NCI-H2227 (cell line): ENCODE results near the gene FAM236C.
"Not testable (repeated sequence)": the region's sequence is repeated elsewhere in the genome, so short reads cannot be mapped to it uniquely, and the experiment has no call there.

Experiments used
- DNase-seq: peaks from one replicate; lab custom pipeline; 2025; ENCODE audit not compliant: unreplicated experiment; lab: John Stamatoyannopoulos, UW

Gene FAM236C

DNA sequence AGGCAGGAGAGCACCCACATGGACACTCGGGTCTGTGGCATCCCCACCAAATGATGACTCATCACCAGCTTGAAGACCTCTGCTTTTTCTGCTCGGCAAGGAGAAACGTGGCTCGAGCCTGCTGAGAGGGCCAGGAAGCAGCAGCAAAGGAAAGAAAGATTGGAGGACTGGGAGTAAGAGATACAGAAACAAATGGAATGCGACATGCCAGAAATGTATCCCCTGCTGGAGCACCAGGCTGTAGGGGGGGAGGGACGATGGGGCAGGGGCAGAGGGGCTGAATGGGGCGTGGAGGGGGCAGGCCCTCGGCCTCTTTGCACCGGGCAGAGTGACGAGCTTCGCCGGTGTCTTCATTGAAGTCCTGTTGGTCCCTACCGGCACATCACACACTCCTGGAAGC is at the start of gene FAM236C:
Gene FAM236C, plus strand, starts transcription at position 301 of the 400 bp plus-strand sequence. CDS start 100 bp downstream, outside the sequence.
- DNase-seq, result not testable (repeated sequence)

DNA sequence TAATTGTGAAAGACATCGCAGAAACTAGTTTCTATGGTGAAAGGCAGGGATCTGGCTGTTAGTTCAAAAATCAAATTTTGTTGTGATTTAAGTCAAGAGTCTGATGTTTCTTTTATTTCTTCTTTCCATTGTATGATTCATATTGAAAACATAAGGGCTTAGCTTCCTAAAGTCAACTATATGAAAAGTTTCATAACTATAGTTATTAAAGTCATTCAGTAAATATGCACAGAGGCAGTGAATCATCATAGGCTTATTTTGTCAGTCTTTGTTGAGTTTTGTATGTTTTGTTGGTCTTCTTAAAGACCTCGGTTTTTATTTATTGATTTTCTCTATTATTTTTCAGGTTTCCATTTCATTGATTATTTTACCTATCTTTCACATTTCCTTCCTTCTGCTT is 29.5 kb upstream of the FAM236C start:
- not testable (repeated sequence) for DNase-seq

DNA sequence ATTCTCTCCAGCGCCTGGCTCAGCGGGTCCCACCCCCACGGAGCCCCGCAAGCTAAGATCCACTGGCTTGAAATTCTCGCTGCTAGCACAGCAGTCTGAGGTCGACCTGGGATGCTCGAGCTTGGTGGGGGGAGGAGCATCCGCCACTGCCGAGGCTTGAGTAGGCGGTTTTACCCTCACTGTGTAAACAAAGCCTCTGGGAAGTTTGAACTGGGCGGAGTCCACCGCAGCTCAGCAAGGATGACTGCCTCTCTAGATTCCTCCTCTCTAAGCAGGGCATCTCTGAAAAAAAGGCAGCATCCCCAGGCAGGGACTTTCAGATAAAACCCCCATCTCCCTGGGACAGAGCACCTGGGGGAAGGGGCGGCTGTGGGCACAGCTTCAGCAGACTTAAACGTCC is 22.7 kb upstream of the FAM236C start:
- not testable (repeated sequence) for DNase-seq

DNA sequence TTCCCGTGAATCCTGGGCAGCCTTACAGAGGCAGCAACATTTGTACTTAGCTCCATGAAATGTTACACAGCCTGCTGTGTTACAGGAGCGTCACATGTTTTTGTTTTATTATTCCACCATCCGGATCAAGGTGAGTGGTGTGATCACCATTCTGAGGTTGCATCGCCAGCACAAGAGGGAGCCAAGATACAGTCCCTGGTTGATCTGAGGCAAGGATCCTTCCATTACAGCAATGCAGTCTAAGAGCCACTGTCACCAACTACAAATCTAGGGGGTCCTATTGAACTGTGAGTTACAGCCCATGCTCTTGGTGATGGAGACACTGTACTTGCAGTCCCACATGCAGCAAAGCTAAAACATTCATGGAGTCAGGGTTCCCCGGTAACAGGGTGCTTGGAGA is 3.7 kb downstream of the FAM236C start:
- not testable (repeated sequence) for DNase-seq

DNA sequence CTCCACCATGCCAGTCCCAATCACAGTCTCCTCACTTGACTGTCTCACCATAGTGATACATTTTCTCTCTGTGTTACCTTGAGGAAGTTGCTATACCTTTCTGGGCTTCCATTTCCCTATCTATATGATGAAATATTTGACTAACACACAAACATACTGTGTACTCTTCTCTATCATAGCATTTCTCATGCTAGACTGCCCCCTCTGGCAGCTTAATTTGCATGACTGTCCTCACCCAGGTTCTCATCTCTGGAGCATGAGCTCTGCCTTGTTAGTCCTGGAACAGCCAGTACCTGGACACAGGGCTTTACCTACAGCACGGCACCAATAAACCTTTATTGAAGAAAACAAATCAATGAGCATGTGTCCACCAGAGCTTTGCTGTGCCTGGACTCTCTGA is 19.9 kb downstream of the FAM236C start:
- DNase-seq, result not testable (repeated sequence)

DNA sequence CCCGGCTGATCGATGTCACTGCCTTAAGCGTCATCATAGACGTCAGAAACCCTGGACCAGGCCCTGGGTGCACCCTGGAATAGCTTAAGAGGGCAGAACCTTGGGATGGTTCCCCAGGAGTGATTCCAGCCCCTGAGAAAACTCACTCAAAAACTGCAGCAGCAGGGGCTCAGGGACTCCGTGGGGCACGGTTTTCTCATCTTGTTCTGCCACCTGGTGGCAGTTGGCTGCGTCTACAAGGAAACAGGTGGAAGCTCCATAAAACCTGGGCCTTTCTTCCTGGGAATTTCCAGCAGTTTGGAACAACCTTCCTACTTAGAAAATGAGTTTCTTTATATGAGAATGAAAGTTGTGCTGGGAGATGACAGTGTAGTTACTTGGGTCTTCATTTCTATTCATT is 24.0 kb downstream of the FAM236C start:
- not testable (repeated sequence) for DNase-seq

DNA sequence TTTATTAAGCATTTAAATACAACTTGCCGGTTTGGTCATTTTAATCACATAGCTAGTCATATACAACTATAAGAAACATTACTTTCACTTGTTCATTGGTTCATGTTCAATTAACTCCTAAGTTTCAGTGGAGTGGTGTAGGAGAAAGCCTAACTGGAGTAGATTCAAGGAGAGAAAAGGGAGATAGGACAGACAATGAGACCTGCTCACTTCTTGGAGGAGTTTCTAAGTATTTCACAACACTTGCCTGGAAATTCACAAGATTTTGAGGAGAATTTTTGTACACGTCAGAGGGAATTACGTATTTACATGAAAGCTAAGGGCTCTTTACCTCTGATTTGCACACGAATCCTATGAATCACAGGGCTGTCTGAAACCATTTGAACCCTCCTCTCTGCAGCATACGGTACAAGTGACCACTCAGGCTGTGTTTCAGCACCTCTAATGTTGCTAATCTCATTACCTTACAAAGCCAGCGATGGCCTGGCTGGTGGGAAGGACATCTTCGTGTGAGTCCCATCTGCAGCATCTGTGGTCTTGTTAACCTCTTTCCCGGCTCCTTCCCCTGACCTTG is 24.6 kb downstream of the FAM236C start:
- not testable (repeated sequence) for DNase-seq

DNA sequence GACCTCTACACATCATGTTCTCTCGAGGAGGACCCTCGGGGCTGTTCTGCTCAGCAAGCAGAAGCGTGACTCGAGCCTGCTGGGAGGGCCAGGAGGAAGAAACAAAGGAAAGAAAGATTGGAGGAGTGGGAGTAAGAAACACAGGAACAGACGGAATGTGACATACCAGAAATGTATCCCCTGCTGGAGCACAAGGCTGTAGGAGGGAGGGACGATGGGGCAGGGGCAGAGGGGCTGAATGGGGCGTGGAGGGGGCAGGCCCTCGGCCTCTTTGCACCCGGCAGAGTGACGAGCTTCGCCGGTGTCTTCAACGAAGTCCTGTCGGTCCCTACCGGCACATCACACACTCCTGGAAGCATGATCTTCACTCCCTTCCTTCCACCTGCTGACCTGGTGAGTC is 25.5 kb downstream of the FAM236C start, which contains the start of gene FAM236A:
Gene FAM236A, plus strand, starts transcription at position 301 of the 400 bp plus-strand sequence. Its CDS starts 57 bp downstream, at position 358.
- not testable (repeated sequence) for DNase-seq

DNA sequence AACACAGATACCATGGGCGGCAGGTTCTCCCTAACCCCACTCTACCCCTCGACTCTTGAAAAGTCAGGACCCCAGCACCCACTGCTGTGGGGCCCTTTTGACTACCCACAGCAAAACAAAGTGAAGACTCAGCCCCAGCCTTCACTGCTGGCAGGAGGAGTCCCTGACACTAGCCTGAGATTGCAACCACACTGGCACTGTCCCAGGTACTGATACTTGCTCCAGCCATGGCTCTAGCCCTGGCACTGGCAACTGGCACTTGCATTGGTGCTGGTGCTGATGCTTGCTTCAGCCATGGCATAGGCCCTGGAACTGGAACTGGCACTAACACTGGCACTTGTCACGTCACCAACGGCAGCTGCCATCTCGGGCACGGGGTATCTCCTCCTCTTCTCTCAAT is 29.9 kb downstream of the FAM236C start:
- not testable (repeated sequence) for DNase-seq

DNA sequence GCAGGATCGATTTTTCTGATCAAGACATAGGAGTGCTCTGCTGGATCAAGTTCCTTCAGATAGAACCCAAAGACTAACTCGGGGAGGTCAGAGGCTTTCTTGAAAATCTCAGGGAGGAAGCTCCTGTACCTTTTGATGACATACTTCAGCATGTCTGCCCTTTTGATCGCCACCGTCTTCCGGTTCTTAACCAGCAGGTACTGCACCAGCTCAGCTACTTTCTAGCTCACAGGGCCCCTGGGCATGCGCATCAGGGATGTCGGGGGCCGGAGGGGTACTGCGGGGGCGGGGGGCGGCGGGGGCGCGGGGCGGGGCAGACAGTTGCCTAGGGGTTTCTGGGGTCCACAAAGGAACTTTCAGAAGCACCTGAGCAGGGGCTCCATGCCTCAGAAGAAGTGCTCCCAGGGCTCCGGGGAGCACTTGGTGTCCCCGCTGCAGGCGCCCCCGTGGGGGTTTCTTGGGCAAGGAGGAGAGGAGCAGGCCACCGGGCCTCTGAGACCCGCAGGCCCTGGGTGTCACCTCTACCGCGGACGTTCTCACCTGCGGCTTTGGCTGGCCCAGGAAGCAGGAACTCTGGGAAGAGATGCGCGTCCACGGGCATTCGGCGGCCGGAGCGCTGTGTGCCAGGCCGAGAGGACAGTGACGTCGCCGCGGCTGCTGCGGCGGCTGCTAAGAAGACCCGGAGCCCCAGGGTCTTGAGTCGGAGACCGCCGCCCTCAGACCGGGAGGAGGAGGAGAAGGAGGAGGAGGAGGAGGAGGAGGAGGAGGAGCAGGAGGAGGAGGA is 30.8 kb downstream of the FAM236C start:
- DNase-seq, result not testable (repeated sequence)

DNA sequence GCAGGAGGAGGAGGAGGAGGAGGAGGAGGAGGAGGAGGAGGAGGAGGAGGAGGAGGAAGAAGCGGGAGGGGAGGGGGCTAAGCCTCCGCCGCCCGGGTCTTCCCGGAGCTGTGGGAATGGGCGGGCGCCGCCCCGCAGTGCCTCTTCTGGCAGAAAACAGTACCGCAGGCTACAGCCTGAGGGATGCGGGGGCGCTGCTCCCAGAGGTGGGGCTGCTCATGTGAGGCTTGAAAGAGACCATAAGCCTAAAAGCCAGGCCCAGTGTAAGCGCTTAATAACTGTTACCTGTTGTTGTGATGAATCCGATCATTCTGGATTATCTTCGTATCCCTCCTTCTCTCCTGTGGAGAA is 31.4 kb downstream of the FAM236C start, which contains the start of gene DMRTC1:
Gene DMRTC1, minus strand, starts transcription at position 19 of the 351 bp plus-strand sequence. CDS start 68,143 bp downstream, outside the sequence.
- not testable (repeated sequence) for DNase-seq

DNA sequence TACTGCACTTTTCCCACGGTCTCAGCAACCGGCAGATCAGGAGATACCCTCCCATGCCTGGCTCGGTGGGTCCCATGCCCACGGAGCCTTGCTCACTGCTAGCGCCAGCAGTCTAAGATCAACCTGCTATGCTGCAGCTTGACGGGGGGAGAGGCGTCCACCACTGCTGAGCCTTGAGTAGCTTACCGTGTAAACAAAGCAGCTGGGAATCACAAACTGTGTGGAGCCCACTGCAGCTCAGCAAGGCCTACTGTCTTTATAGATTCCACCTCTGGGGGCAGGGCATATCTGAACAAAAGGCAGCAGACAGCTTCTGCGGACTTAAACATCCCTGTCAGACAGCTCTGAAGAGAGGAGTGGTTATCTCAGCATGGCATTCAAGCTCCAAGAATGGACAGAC is 47.6 kb downstream of the FAM236C start:
- DNase-seq, result not testable (repeated sequence)
